Stimulated activated CD4-positive, alpha-beta T cell treated with anti-CD3 and anti-CD28 coated beads, TNF-alpha, amount 100 ng/mL, for 48 hours (primary cell): Measurements from ENCODE around the gene TBR1.

ENCODE experiments used
- DNase-seq, 3 donors: peaks; one replicate each; pipeline ENCODE4 v3.0.0-alpha.2; 2020; ENCODE audit warnings: low read depth in 3 of 3

Gene TBR1

GRCh38 chr2:161415987-161416707 lies at the start of gene TBR1:
TBR1 (plus strand) TSS chr2:161416297; CDS start chr2:161416411, 114 bp downstream.
- no peak for DNase-seq

- DNase-seq: no peak
Observed at GRCh38 chr2:161367675-161368074, 48.4 kb upstream of the TBR1 start.

GRCh38 chr2:161369311-161369710 lies 46.8 kb upstream of the TBR1 start:
- no peak for DNase-seq

GRCh38 chr2:161370981-161371380 lies 45.1 kb upstream of the TBR1 start:
- DNase-seq: no peak

- DNase-seq: no peak
Observed at GRCh38 chr2:161371869-161372268, 44.2 kb upstream of the TBR1 start.

GRCh38 chr2:161373942-161374341 lies 42.2 kb upstream of the TBR1 start:
- no peak for DNase-seq

- no peak for DNase-seq
Observed at GRCh38 chr2:161374446-161374845, 41.7 kb upstream of the TBR1 start.

- no peak for DNase-seq
Observed at GRCh38 chr2:161379740-161380139, 36.4 kb upstream of the TBR1 start.

GRCh38 chr2:161381546-161381945 lies 34.6 kb upstream of the TBR1 start:
- DNase-seq: no peak

- no peak for DNase-seq
Observed at GRCh38 chr2:161382747-161383146, 33.4 kb upstream of the TBR1 start.

- no peak for DNase-seq
Observed at GRCh38 chr2:161384864-161385263, 31.2 kb upstream of the TBR1 start.

- DNase-seq: no peak
Observed at GRCh38 chr2:161386228-161386824, 29.8 kb upstream of the TBR1 start.

- DNase-seq: no peak
Observed at GRCh38 chr2:161388146-161388779, 27.8 kb upstream of the TBR1 start.

- no peak for DNase-seq
Observed at GRCh38 chr2:161391737-161392506, 24.2 kb upstream of the TBR1 start.

GRCh38 chr2:161400076-161400475 lies 16.0 kb upstream of the TBR1 start:
- no peak for DNase-seq

GRCh38 chr2:161402297-161402696 lies 13.8 kb upstream of the TBR1 start:
- DNase-seq: no peak

- DNase-seq: no peak
Observed at GRCh38 chr2:161406316-161406715, 9.8 kb upstream of the TBR1 start.

GRCh38 chr2:161407597-161407996 lies 8.5 kb upstream of the TBR1 start:
- DNase-seq: no peak

- DNase-seq: no peak
Observed at GRCh38 chr2:161409308-161409907, 6.7 kb upstream of the TBR1 start.

GRCh38 chr2:161412346-161412745 lies 3.8 kb upstream of the TBR1 start:
- DNase-seq: no peak

GRCh38 chr2:161414042-161415033 lies 1.8 kb upstream of the TBR1 start:
- DNase-seq: no peak
